Activated CD8-positive, alpha-beta memory T cell treated with anti-CD3 and anti-CD28 coated beads for 1 hour (primary cell): Measurements from ENCODE around the gene GRK5.

Experiments
- DNase-seq, 2 donors: peaks; one replicate each; pipeline ENCODE4 v3.0.0-alpha.2; 2020; ENCODE audit warnings: low read depth in 1 of 2; ENCODE audit errors: extremely low read depth in 1 of 2

The GRK5 gene

GRCh38 chr10:119496273-119496672, 288.9 kb downstream of the GRK5 start:
- no peak for DNase-seq

- DNase-seq, result no peak
Observed at GRCh38 chr10:119497243-119497642, 289.9 kb downstream of the GRK5 start.

- DNase-seq, result no peak
Observed at GRCh38 chr10:119498889-119499676, 291.7 kb downstream of the GRK5 start.

GRCh38 chr10:119499677-119500002, 292.3 kb downstream of the GRK5 start:
- no peak for DNase-seq

GRCh38 chr10:119500123-119500795, 292.9 kb downstream of the GRK5 start:
- DNase-seq, result no peak

GRCh38 chr10:119500821-119501220, 293.4 kb downstream of the GRK5 start:
- no peak for DNase-seq

GRCh38 chr10:119501690-119502089, 294.3 kb downstream of the GRK5 start:
- no peak for DNase-seq

- DNase-seq, result peak; percentile 57 to 79
Observed at GRCh38 chr10:119502209-119502608, 294.8 kb downstream of the GRK5 start.

GRCh38 chr10:119502618-119503155, 295.3 kb downstream of the GRK5 start:
- no peak for DNase-seq

GRCh38 chr10:119503821-119504220, 296.4 kb downstream of the GRK5 start:
- DNase-seq, result no peak

GRCh38 chr10:119504651-119505050, 297.3 kb downstream of the GRK5 start:
- DNase-seq, result no peak

GRCh38 chr10:119505131-119505551, 297.8 kb downstream of the GRK5 start:
- DNase-seq, result no peak
